Gastroesophageal sphincter (tissue), 3 donors: ENCODE measurements around the gene ZNF236.

Experiments
- EP300 ChIP-seq: sonication (generic); formaldehyde crosslinking; IDR thresholded peaks from one replicate; pipeline ENCODE4 v1.6.1; 2017; ENCODE audit warnings: antibody characterized with exemption, mild to moderate bottlenecking
- POLR2A ChIP-seq, 2 donors: fragments of 450-650 bp; IDR thresholded peaks; one replicate each; pipeline ENCODE4 v1.6.1; 2017; ENCODE audit warnings: antibody characterized with exemption in 2 of 2, mild to moderate bottlenecking in 2 of 2, moderate library complexity in 1 of 2
- POLR2AphosphoS5 ChIP-seq: sonication (generic); formaldehyde crosslinking; IDR thresholded peaks from one replicate; pipeline ENCODE4 v1.6.1; 2017; ENCODE audit warnings: antibody characterized with exemption
- TF ChIP-seq, protein P1 (sequence below), 4 experiments: fragments of 200-600 bp in 2 of 4; fragments of 450-650 bp in 2 of 4; sonication (generic) in 1 of 4; IDR thresholded peaks; one replicate each; pipeline ENCODE4 v1.5.1; 2017 to 2019; ENCODE audit warnings: antibody characterized with exemption in 4 of 4, mild to moderate bottlenecking in 2 of 4, moderate library complexity in 2 of 4

- TF ChIP-seq, protein P1, sequence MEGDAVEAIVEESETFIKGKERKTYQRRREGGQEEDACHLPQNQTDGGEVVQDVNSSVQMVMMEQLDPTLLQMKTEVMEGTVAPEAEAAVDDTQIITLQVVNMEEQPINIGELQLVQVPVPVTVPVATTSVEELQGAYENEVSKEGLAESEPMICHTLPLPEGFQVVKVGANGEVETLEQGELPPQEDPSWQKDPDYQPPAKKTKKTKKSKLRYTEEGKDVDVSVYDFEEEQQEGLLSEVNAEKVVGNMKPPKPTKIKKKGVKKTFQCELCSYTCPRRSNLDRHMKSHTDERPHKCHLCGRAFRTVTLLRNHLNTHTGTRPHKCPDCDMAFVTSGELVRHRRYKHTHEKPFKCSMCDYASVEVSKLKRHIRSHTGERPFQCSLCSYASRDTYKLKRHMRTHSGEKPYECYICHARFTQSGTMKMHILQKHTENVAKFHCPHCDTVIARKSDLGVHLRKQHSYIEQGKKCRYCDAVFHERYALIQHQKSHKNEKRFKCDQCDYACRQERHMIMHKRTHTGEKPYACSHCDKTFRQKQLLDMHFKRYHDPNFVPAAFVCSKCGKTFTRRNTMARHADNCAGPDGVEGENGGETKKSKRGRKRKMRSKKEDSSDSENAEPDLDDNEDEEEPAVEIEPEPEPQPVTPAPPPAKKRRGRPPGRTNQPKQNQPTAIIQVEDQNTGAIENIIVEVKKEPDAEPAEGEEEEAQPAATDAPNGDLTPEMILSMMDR (IDR thresholded peaks at IDR 0.05) = no peak
- TF ChIP-seq POLR2AphosphoS5 (no peak), EP300 (no peak), POLR2A (IDR thresholded peaks at IDR 0.05) (no peak)
Observed at GRCh38 chr18:76936877-76937276, 114.5 kb downstream of the ZNF236 start.
